Retina (tissue), 1 donor: Measurements from ENCODE around the gene PCOLCE2.

Experiments used
- DNase-seq: peaks from one replicate; pipeline ENCODE4 v3.0.0-alpha.2; 2016

PCOLCE2 gene, protein sequence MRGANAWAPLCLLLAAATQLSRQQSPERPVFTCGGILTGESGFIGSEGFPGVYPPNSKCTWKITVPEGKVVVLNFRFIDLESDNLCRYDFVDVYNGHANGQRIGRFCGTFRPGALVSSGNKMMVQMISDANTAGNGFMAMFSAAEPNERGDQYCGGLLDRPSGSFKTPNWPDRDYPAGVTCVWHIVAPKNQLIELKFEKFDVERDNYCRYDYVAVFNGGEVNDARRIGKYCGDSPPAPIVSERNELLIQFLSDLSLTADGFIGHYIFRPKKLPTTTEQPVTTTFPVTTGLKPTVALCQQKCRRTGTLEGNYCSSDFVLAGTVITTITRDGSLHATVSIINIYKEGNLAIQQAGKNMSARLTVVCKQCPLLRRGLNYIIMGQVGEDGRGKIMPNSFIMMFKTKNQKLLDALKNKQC

DNA sequence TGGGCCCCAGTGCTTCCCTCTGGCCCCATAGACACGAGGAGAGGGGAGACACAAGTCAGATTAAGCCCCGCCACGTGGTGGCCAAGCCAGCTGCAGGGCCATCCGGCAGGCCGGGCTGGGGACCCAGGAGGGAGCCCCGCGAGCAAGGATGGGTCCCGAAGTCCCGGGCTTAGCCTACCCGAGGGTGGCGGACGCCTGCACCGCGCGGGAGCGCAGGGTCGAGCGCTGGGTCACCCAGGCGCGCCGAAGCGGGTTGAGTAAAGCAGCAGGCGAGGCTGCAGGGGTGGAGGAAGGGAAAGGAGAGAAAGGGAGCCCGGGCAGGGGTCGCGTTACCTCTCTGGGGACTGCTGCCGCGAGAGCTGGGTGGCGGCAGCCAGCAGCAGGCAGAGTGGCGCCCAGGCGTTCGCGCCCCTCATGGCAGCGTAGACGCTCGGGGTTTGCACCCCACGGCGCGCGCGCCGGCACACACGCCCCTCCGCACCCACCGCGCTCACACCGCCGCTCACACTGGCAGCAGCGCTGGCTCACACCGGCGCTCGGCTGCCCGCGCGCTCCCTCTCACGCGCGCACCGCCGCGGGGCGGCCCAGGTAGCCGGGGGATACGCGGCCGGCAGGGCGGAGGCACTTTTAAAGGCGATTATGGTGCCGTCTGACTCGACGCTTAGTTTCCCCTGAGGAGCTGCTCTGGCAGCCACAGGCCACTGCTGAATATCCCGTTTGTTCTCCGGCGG is at the start of gene PCOLCE2:
Gene PCOLCE2, minus strand, starts transcription at position 603 of the 731 bp plus-strand sequence. Its CDS starts 187 bp downstream, at position 416.
- peak; percentile 88 for DNase-seq

DNA sequence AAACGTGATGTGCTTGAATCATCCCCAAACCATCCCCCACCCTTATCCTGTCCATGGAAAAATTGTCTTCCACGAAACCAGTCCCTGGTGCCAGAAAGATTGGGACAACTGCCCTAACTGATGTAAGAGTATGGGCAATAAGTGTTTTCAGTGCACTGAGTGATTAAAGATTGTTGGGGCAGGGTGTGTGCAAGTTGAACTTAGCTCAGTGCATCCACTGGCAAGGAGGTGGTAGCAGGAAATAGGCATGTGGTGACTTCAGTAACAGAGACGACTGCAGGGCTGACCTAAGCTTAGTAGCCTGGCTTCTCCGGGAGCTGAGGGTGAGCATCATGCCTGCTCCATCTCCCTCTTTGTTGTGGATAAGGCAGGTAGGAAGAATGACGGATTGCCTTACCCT is 47.1 kb upstream of the PCOLCE2 start:
- DNase-seq: no peak

DNA sequence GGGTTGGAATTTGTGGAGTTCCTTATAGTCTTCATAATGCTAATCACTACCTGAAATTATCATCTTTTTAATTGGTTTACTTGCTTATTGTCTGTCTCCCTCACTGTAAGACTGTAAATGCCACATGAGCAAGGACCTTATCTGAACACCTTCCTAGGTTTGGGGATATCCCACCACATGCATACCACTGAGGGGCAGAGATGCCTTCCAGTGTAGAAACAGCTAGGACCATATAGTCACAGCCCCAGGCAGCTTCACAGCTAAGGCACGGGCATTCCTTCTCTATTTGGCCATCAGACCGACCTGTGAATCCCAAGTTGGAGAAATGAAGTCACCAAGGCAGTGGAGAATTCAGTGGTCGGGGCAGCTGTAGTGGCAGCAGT is 46.0 kb upstream of the PCOLCE2 start:
- no peak for DNase-seq

DNA sequence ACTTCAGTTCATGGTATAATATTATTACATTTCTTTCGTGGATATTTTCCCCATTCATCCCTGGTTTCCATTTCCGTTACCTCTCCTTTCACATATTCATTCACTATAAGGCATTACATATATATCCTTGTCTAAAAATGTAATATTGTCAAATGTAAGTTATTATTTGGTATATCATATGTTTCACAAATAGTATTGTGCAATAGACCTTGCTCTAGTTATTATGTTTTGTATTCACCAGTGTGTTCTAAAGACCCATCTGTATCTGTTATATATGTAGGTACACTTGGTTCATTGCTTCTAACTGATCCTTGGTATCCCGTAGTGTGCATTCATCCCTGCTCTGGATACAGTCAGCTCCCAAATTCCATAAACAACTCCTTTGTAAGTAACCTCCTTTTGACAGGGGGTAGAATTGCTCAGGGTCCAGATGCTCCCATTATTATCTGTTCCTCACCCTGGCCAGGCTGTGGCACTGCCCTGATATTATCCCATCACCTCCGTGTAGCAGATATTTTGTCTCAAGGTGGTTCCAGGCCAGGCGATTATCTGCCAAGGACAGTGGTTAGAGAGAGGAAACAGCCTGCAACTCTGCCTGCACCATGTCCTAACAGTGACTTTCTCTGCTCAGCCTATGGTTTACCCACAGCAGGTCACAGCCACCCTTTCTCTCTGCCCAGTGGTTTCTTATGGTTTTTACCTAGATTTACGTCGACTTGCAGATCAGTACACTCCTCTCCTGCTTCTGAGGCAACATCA is 45.4 kb upstream of the PCOLCE2 start:
- no peak for DNase-seq

DNA sequence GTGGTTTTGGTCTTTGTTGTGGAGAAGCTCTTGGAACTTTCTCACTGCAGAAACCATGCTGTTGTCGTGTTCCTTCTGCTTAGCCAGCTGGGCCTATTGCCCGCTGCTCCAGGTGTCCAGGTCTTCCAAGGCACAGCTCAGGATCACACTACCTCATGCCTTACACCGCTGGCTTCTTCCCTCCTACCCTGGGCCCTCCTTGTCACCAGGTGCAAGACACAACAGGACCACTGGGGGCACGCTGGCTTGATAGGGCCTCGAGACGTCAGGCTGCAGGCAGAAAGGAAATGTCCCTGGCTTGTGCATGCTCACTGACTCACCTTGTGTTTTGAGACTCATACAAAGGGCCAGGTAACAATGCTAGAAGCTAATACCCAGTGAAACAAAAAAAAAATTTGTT is 42.3 kb upstream of the PCOLCE2 start:
- no peak for DNase-seq

DNA sequence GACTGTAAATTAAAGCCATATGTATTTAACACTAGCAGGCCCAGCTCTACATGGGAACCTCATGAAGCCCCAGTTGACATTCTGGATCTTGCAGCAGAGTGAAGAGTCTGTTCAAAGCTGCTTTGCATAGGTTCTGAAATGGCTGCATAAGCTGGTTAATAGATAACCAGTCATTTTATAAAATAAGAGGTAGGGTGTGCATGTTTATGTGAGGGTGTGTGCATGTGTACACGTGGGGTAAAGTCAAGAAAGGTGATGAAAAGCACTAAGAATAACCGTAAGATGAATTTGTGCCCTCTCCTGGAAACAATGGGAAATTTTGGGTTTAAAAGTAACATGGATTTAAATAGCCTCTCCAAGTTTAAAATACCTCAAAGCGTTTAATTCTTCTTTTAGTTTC is 41.6 kb upstream of the PCOLCE2 start:
- DNase-seq: no peak

DNA sequence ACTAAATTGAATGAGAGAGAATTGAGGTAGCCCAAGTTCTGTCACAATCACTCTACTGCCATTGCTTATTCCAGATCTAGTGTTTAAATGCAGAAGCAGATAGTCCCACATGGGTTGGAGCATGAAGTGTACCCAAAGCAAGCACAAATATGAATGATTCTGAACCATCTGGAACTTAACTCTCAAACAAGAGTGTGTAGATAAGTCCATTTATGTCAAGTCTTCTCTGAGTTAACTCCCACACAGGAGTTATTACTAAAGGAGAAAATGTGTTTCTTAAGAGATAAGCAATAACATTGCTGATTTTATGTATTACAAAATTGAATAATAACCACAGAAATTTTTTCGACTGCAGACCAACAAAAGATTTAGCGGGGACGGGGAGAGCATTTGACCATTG is 41.0 kb upstream of the PCOLCE2 start:
- no peak for DNase-seq

DNA sequence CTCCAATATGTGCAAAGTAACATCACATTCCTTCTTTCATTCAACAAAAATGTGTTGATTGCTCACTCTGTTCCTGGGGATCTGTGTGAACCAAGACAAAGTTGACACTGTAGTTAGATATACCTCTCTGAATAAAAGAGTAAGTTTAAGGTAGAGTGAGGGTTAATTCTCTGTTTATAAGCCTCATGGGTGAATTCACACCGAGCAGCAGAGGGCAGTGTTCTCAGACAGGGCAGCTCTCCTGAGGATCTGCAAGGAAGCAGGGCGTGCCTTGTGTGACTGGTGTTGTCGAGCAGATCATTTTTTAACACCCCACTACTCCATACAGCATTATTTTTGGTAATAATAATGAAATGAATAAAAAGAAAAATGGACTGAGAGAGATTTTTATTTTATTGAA is 40.2 kb upstream of the PCOLCE2 start:
- DNase-seq: no peak

DNA sequence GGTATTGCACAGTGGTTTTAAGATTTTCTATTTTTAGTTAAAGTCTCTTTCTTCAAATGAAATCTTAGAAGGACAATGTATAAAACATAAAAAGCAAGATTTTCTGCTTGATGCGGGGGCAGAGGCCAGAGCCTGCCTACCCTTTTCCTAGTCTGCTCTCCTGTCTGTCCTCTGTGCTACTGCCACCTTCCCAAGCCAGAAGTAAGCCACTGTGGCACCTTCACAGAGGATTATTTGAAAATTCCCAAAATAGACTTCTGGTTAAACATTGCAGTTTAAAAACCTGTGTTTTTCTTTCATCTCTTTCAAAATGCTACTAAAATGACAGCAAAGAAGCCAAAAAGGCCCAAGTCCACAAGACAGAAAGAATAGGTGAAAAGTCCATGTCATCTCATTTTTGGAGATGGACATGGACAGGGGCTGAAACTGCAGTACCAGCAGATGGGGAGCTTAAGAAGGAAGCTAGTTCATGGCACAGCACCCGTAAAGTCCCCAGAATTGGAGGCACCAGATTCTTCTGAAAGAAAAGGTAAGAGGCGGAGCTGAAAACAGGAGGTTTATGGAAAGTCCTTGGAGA is 37.6 kb upstream of the PCOLCE2 start:
- no peak for DNase-seq

DNA sequence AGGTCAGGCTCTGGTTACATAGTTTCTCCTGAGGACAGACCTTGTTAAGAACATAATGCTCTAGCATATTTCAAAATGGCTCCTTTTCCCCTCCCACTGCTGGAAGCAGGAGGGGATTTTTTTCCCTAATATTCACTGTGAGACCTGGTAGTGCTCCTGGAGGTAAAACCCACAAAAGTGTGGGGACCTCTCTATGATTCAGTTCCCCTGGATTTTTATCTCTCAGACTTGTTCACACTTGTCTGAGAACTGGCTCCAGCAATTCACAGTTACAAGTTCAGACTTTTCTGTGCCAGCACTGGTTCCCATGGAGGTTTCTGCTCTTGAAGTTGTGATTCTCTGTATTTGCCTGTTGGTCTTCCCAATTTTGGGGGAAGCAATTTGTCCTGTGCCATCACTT is 36.3 kb upstream of the PCOLCE2 start:
- no peak for DNase-seq

DNA sequence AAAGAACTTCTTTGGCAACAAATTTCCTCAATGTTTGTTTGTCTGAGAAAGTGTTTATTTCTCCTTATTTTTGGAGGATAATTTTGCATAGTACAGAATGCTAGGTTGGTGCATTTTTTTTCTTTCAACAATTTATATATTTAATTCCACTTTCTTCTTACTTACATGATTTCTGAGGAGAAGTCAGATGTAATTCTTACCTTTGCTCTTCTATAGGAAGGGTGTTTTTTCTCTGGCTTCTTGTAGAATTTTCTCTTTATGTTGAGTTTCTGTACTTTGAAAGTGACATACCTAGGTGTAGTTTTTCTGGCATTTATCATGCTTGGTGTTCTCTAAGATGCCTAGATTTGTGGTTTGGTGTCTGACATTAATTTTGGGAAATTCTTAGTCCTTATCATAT is 34.8 kb upstream of the PCOLCE2 start:
- no peak for DNase-seq

DNA sequence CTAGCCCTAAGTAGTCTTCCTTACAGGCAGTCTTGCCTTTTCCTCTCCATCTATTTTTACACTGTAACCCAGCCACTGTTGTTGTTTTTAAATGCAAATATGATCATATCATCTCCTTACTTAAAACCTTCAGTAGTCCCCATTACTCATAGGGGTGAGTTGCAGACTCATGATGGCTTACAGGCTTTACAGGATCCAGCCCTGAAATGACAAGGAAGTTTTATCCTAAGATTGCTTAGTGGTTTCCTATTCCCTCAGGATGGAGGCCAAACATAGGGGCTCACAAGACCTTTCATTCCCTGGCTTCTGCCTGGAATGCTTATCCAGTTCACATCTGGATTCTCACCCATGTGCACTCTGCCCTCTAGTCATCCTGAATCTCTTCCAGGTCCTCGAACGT is 27.7 kb upstream of the PCOLCE2 start:
- no peak for DNase-seq

DNA sequence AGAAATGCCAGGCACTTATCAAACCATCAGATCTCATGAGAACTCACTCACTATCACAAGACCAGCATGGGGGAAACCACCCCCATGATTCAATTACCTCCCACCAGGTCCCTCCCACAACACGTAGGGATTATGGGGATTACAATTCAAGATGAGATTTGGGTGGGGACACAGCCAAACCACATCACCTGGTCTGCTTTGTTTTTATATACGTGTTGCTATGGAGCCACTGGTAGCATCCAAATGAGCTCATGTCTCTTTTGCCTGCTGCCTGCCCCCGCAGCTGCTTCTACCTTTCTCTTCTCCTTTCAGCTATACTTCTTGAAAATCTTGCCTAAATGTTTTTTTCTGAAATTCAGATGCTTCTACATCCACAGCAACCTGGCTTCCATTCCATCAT is 26.8 kb upstream of the PCOLCE2 start:
- no peak for DNase-seq

DNA sequence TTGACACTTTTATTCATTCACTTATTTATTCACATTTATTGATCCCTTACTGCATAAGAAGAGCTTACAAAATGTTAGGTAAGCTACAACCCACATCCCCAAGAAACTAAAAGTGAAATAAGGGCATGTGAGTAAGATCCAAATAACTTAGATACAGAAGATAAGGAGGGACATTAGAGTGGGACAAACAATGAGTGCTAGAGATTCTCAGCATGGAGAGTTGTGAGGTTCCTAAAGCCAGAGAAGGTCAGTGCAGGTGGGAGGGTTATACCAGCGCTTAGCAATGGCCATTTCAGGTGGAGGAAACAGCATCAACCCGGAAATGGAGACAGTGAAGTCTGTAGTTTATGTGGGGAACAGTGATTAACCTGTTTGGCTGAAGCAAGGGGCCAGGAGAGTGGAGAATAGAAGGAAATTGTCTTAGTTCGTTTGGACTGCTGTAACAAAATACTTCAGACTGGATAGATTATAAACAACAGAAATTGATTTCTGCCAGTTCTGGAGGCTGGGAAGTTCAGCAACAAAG is 25.5 kb upstream of the PCOLCE2 start:
- no peak for DNase-seq

DNA sequence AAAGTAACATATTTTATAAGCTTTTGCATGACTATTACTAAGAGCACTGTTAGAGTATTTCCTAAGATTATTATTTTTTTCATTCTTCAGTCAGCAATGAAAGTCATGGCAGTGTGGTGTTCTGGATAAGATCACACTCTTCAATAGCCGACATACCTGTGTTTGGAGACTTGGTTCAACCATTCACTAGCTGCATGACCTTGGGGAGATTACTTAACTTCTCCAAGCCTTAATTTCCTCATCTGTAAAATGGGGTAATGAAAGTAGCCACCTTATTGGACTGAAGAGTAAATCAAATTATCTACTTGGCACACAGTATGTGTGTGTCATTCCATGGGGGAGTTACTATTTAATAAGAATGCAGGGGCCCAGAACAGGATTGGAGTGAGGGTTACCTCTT is 24.5 kb upstream of the PCOLCE2 start:
- no peak for DNase-seq

DNA sequence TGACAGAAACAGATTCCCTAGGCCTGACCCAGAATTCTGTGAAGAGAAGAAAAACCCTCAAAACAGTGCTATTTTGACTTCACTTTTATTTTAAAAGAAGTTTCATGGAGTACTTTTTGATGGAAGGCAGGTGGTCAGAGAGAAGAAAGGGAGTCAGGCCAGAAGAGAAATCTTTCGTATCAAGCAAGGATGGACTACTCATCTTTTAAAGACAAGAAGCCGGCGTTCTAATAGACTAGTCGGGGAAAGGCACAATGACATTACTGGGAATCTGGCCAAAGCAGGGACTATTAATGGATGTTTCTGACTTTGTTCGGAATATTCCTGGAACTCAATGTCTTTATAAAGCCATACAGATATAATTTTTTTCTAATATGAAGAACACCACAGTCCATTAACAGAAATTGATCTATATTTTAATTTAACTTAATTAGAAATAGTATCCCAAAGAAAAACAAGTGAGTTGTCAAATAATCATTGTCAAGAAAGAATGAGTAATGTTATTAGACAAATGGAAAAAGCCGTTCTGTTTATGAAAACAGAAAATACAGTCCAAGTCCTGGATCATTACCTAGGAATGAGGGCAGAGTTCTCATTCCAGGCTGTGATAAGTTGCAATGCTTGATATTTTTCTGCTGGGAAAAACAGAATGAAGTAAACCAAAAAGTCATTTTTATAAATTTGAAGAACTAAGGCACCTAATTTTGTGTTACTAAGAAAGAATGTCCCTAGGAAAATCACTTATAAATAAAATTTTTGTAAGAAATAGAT is 23.7 kb upstream of the PCOLCE2 start:
- no peak for DNase-seq

DNA sequence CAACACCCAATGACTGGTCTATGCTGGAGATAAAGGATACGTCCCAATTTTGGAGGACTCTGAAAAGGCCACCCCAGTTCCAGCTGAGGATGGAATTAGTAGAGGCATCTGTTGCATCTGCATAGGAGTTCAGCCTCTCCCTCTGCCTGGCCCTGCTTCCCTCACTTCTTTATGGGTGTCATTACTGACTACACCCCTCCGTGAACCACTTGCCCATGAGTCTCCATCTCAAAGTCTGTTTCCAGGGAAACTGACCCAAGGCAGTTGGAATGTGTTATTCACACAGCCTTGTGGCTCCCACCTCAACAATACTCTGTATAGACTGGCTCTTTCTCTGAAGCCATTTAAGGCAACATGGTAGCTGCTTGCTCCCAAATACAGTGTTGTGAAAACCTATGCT is 21.4 kb upstream of the PCOLCE2 start:
- DNase-seq: no peak

DNA sequence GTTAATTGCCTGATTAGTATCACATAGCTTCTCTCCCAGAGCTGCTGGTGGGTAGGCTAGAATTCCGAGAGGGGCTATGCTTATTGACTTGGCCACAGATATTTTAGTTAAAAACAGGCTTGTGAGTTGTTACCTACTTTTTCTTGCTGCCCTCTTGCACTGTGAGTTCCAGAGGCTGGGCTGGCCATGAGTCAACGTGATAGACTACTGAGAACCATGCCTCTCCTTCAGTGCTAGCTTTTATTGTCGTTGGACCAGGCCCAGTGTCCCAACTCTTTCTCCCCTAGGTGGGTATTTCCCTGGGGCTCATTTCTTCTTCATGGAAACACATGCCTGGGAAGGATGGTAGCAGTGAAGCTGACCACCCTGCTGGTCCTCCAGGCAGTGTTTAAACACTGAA is 20.4 kb upstream of the PCOLCE2 start:
- DNase-seq: no peak

DNA sequence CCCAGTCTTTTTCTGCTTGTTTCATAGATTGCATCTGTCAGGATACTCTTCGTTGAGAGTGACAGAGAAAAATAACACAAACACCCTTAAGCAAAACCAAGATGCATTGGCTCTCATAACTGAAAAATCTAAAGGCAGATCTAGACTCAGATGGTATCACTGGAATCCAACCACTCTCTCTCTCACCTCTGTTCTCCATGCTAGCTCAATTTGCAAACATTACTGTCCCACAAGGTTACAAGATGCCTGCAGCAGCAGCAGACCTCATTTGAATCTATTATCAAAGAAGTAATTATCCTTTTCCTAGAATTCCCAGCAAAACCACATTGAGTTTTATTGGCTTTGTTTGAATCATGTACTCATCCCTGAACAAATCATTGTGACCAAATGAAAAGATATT is 19.1 kb upstream of the PCOLCE2 start:
- no peak for DNase-seq

DNA sequence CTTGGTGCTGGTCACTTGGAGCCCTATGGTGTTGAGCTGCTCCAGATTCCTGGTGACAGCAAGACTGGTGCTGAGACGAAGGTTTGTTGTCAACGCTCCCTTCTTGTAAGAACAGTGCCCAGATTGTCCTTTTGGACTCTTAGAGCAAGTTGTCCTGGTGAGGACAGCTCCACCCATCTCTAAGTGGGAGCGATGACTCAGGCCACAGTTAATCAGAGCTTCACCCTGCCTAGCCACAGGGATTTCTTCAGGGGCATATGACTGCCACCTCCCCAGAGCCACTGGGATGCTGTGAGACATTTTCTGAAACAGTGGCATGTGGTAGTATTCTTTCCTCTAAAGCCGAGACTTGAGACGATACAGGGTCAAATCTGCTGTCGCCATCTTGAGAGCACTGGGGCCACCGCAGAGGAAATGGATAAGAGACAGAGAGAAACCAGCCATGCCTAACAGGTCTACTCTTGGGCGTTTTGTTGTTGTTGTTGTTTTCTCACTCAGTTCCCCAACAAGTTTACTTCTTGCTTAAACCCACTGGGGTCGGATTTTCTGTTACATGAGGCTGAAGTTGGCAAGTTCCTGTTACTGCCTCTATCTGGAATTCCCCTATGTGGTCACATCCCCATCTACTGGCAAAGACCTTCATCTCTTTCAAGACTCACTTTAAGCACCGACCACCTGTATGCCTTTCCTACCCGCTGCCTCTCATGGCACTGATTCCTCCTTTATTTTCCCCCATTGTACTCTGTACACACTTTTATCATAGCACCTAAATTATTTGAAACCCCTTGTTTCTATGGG is 16.0 kb upstream of the PCOLCE2 start:
- no peak for DNase-seq

DNA sequence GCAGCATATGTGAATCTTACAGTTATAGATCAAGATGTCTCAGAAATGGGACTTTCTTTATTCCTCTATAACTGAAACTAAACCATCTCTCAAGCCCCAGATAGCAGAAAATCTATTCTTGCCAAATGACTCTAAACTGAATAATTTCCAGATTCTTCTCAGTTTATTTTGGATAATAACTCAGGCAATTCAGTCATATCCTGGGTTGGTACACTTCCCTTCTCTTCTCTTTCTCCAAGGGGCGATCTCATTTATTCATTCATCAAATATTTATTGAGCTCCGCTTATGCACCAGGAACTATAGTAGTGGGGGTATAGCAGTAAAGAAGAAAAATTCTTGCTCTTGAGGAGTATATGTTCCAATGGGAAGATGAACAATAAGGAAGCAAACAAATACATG is 13.5 kb upstream of the PCOLCE2 start:
- no peak for DNase-seq
